MM.1S (cell line): Measurements from ENCODE around the gene TIMM44.

ENCODE experiments used
- CTCF ChIP-seq: fragments of 300-600 bp; sonication (generic); IDR thresholded peaks from 2 replicates; pipeline ENCODE4 v1.5.1; 2016; ENCODE audit warnings: antibody characterized with exemption, low read length, mixed read lengths
- EZH2 ChIP-seq: fragments of 300-600 bp; sonication (generic); optimal IDR thresholded peaks from 2 replicates; pipeline ENCODE3; 2017; ENCODE audit warnings: low read depth, mild to moderate bottlenecking, antibody characterized with exemption, low read length, mixed read lengths
- EZH2phosphoT487 ChIP-seq: fragments of 300-600 bp; sonication (generic); IDR thresholded peaks from 2 replicates; pipeline ENCODE4 v1.6.1; 2018; ENCODE audit warnings: antibody characterized with exemption, low read length

- no peak for TF ChIP-seq CTCF
- TF ChIP-seq EZH2 = no peak
- TF ChIP-seq EZH2phosphoT487 = no peak
Measured at GRCh38 chr19:7912144-7912696, 31.2 kb downstream of the TIMM44 start.
